HepG2 (cell line): ENCODE results near the gene CNGA1. TPM values are rescaled to one million over a fixed set of nuclear protein-coding genes. Genes with fewer than 3 reads are reported as not detected.
A peak's percentile ranks its signal among the peaks of the same experiment; 100 is the strongest.

Experiments
- ATF7-NPFF ChIP-seq: sonication (generic); formaldehyde crosslinking; IDR thresholded peaks from 2 replicates; pipeline ENCODE4 v1.8.1; 2023; ENCODE audit warnings: mild to moderate bottlenecking, low read depth, missing genetic modification reagents, moderate library complexity
- BRF2 ChIP-seq: sonication (generic); formaldehyde crosslinking; IDR thresholded peaks from 2 replicates; pipeline ENCODE4 v1.8.1; 2022; ENCODE audit warnings: mild to moderate bottlenecking, missing genetic modification reagents
- CBX1 ChIP-seq: IDR thresholded peaks from one replicate; pipeline ENCODE4 v1.6.1; 2016; ENCODE audit warnings: antibody characterized with exemption, low read depth
- CEBPB ChIP-seq: IDR thresholded peaks from 2 replicates; pipeline ENCODE4 v1.6.1; 2011; ENCODE audit warnings: low read depth, low read length, improper control_type of control experiment, borderline replicate concordance
- E2F1 ChIP-seq: sonication (generic); formaldehyde crosslinking; IDR thresholded peaks from 2 replicates; pipeline ENCODE4 v1.5.0; 2020; ENCODE audit warnings: missing genetic modification reagents
- HMG20B ChIP-seq: conservative IDR thresholded peaks from 2 replicates; pipeline ENCODE4 v1.6.1; 2016; ENCODE audit warnings: missing genetic modification reagents, missing compliant biosample characterization
- KAT8 ChIP-seq: IDR thresholded peaks from 2 replicates; pipeline ENCODE4 v1.6.1; 2016; ENCODE audit warnings: missing genetic modification reagents, missing compliant biosample characterization
- KLF12 ChIP-seq: sonication (generic); formaldehyde crosslinking; IDR thresholded peaks from 2 replicates; pipeline ENCODE4 v1.4.0; 2020; ENCODE audit warnings: missing genetic modification reagents, borderline replicate concordance
- NCOR1 ChIP-seq: fragments of 200-600 bp; sonication (generic); IDR thresholded peaks from 2 replicates; pipeline ENCODE4 v1.7.0; 2017; ENCODE audit warnings: antibody characterized with exemption, low read length, borderline replicate concordance
- ONECUT2 ChIP-seq: sonication (generic); formaldehyde crosslinking; IDR thresholded peaks from 2 replicates; pipeline ENCODE4 v1.4.0; 2020; ENCODE audit warnings: missing genetic modification reagents
- PRDM4 ChIP-seq: sonication (generic); formaldehyde crosslinking; IDR thresholded peaks from 2 replicates; pipeline ENCODE4 v1.9.0; 2021; ENCODE audit warnings: missing genetic modification reagents, borderline replicate concordance
- SNAPC5 ChIP-seq: sonication (generic); formaldehyde crosslinking; IDR thresholded peaks from 2 replicates; pipeline ENCODE4 v1.8.1; 2023; ENCODE audit warnings: mild to moderate bottlenecking, missing genetic modification reagents, borderline replicate concordance
- SOX6 ChIP-seq, 2 experiments: fragments of 450-650 bp in 1 of 2; sonication (generic) in 1 of 2; formaldehyde crosslinking in 1 of 2; IDR thresholded peaks; 2 replicates each; pipeline versions ENCODE4 v1.4.0 to v1.6.1; 2017 to 2020; ENCODE audit warnings: antibody characterized with exemption in 1 of 2, mild to moderate bottlenecking in 1 of 2, missing genetic modification reagents in 1 of 2
- TEAD2 ChIP-seq: sonication (generic); formaldehyde crosslinking; IDR thresholded peaks from 2 replicates; pipeline ENCODE4 v1.9.0; 2021; ENCODE audit warnings: missing genetic modification reagents
- ZBTB1 ChIP-seq: sonication (generic); formaldehyde crosslinking; IDR thresholded peaks from 2 replicates; pipeline ENCODE4 v1.4.0; 2020; ENCODE audit warnings: missing genetic modification reagents, borderline replicate concordance
- ZBTB14 ChIP-seq: sonication (generic); formaldehyde crosslinking; IDR thresholded peaks from 2 replicates; pipeline ENCODE4 v1.4.0; 2020; ENCODE audit warnings: missing genetic modification reagents
- ZFY ChIP-seq: sonication (generic); formaldehyde crosslinking; IDR thresholded peaks from 2 replicates; pipeline ENCODE4 v1.4.0; 2020; ENCODE audit warnings: missing genetic modification reagents
- ZNF20 ChIP-seq: sonication (generic); formaldehyde crosslinking; IDR thresholded peaks from 2 replicates; pipeline ENCODE4 v1.4.0; 2020; ENCODE audit warnings: mild to moderate bottlenecking, moderate library complexity, missing genetic modification reagents
- ZNF34 ChIP-seq: sonication (generic); formaldehyde crosslinking; IDR thresholded peaks from 2 replicates; pipeline ENCODE4 v1.4.0; 2020; ENCODE audit warnings: mild to moderate bottlenecking, missing genetic modification reagents, borderline replicate concordance
- ZNF567 ChIP-seq: sonication (generic); formaldehyde crosslinking; IDR thresholded peaks from 2 replicates; pipeline ENCODE4 v1.8.1; 2023; ENCODE audit warnings: mild to moderate bottlenecking, missing genetic modification reagents, borderline replicate concordance
- ZNF660 ChIP-seq: sonication (generic); formaldehyde crosslinking; IDR thresholded peaks from 2 replicates; pipeline ENCODE4 v1.5.1; 2020; ENCODE audit warnings: mild to moderate bottlenecking, low read depth, missing genetic modification reagents, borderline replicate concordance
- ZNF724P ChIP-seq: sonication (generic); formaldehyde crosslinking; IDR thresholded peaks from 2 replicates; pipeline ENCODE4 v1.8.0; 2022; ENCODE audit warnings: missing genetic modification reagents, borderline replicate concordance
- ZSCAN25 ChIP-seq: sonication (generic); formaldehyde crosslinking; IDR thresholded peaks from 2 replicates; pipeline ENCODE4 v1.8.0; 2022; ENCODE audit warnings: mild to moderate bottlenecking, missing genetic modification reagents
- polyA plus RNA-seq, 8 experiments: library from polyadenylated mRNA; depleted of rRNA in 3 of 8; stranded (reverse) in 7 of 8; unstranded in 1 of 8; fragments of >200 nt; fragmentation: Illumina TruSeq in 4 of 8; extraction: Trizol in 4 of 8; gene quantifications; 2 replicates each; pipeline versions ENCODE4 v1.2.1 to v1.2.3, GENCODE V29; 2011 to 2016; ENCODE audit warnings: low read depth in 4 of 8, missing spikeins in 1 of 8, mixed read lengths in 1 of 8; ENCODE audit not compliant: insufficient read depth in 1 of 8
- total RNA-seq, 5 experiments: library from RNA; depleted of rRNA; stranded (reverse); fragments of >200 nt; fragmentation: Illumina TruSeq; extraction: Trizol; gene quantifications; 2 replicates each; pipeline ENCODE4 v1.2.3, GENCODE V29; 2016; ENCODE audit warnings: low read depth in 1 of 5

The CNGA1 gene
- total and polyA plus RNA-seq, 2 of the 13 experiments (the other 11 are each of a cell fraction or from before 2014, with no cell fraction given) = 0.22 to 0.40 TPM

DNA sequence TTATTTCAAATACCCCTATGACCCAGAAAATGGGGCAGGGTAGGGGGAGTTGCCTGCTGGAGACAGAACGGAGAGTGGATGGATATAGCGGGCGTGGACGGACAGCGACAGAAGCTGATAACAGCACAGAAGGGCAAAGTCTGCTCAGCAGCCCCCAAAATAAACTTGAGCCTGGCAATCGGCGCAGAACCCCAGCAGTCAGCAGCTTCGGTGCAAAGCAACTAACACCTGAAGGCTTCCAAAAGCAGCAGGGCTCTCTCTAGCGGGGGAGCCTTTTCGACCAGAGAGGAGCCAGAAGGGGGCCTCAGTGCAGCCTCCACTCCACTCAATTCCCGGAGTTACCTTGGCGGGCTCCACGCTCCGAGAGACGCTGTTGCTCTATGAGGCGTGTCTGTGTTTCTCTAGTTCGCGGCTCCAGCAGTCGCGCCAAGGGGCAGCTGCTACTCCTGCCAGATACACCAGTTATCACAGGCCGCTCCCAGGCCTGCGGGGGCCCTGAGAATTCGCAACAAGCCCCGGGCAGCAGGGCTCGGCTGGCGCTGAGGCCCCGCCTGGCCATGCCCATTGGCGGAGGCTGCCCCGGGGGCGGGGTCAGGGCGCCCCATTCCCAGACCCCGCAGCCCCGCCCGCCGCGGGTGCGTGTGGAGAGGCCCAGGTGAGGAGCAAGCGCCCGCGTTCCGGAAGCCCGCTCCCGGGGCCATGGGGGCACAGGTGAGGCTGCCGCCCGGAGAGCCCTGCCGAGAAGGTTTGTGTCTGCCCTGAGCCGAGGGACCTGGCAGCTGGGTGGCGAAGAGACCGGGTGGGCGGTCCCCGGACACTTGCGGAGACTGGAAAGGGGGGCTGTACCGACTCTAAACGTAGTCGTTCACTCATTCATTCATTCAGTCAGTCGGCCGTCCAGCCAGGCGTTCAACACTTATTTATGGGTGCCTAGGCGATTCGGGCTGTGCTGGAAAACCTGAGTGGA lies at the start of gene CNGA1, which contains the start of gene NIPAL1 (continued):
- no peak for TF ChIP-seq ZNF20 (CRISPR knock-in tag)
- TF ChIP-seq TEAD2 (CRISPR knock-in tag) = no peak
- no peak for TF ChIP-seq SOX6 (IDR thresholded peaks at IDR 0.05)
- TF ChIP-seq SOX6 (CRISPR knock-in tag; IDR thresholded peaks at IDR 0.05) = peak; percentile 30; the same call in 1 of the 2 replicates
- TF ChIP-seq ZFY (CRISPR knock-in tag) = peak; percentile 68
- peak; percentile 51; the same call in 1 of the 2 replicates for TF ChIP-seq ATF7-NPFF (CRISPR knock-in tag)
- TF ChIP-seq HMG20B (CRISPR knock-in tag) = 0 out of 2 replicates have a peak, but pooled peaks have one; percentile 10
- TF ChIP-seq ZNF567 (CRISPR knock-in tag) = no peak
- no peak for TF ChIP-seq KAT8 (CRISPR knock-in tag)
- TF ChIP-seq ZBTB1 (CRISPR knock-in tag) = no peak
- no peak for TF ChIP-seq ONECUT2 (CRISPR knock-in tag)
- no peak for TF ChIP-seq CEBPB
- TF ChIP-seq SNAPC5 (CRISPR knock-in tag) = no peak
- no peak for TF ChIP-seq ZNF724P (CRISPR knock-in tag)
- TF ChIP-seq KLF12 (CRISPR knock-in tag) = no peak
- no peak for TF ChIP-seq NCOR1
- no peak for TF ChIP-seq CBX1
- TF ChIP-seq ZBTB14 (CRISPR knock-in tag) = no peak
- TF ChIP-seq ZNF660 = no peak
- no peak for TF ChIP-seq E2F1 (CRISPR knock-in tag)
- TF ChIP-seq ZNF34 (CRISPR knock-in tag) = no peak
- no peak for TF ChIP-seq PRDM4 (CRISPR knock-in tag)
- TF ChIP-seq BRF2 (CRISPR knock-in tag) = no peak
- no peak; the same call in none of the 2 replicates for TF ChIP-seq ZSCAN25 (CRISPR knock-in tag)
